HepG2 (cell line): ENCODE results near the gene SMAD3. TPM values are rescaled to one million over a fixed set of nuclear protein-coding genes. Genes with fewer than 3 reads are reported as not detected.

Source experiments
- ARID5B ChIP-seq: IDR thresholded peaks from 2 replicates; pipeline ENCODE4 v1.4.0; 2020; ENCODE audit warnings: mild to moderate bottlenecking, missing genetic modification reagents
- EP300 ChIP-seq, 3 experiments: sonication (generic) in 1 of 3; formaldehyde crosslinking in 1 of 3; IDR thresholded peaks; 2 replicates each; pipeline versions ENCODE4 v1.5.1 to v1.6.1; 2011 to 2020; ENCODE audit warnings: low read depth in 2 of 3, low read length in 2 of 3, borderline replicate concordance in 1 of 3, improper control_type of control experiment in 1 of 3, mild to moderate bottlenecking in 1 of 3, missing genetic modification reagents in 1 of 3, moderate library complexity in 1 of 3
- FOXC1 ChIP-seq: sonication (generic); formaldehyde crosslinking; IDR thresholded peaks from 2 replicates; pipeline ENCODE4 v1.8.0; 2022; ENCODE audit warnings: mild to moderate bottlenecking, missing genetic modification reagents, borderline replicate concordance
- HDAC6 ChIP-seq: fragments of 200-600 bp; sonication (generic); IDR thresholded peaks from 2 replicates; pipeline ENCODE4 v1.7.0; 2017; ENCODE audit warnings: mild to moderate bottlenecking, antibody characterized with exemption, low read length, low read depth
- MEF2D ChIP-seq: sonication (generic); formaldehyde crosslinking; IDR thresholded peaks from 2 replicates; pipeline ENCODE4 v1.5.1; 2020; ENCODE audit warnings: mild to moderate bottlenecking, missing genetic modification reagents
- NFE2L2 ChIP-seq: fragments of 150-350 bp; IDR thresholded peaks from 2 replicates; pipeline ENCODE4 v1.6.1; 2014; ENCODE audit warnings: low read length
- ONECUT2 ChIP-seq: sonication (generic); formaldehyde crosslinking; IDR thresholded peaks from 2 replicates; pipeline ENCODE4 v1.4.0; 2020; ENCODE audit warnings: missing genetic modification reagents
- RBFOX2 ChIP-seq: fragments of 200-400 bp; formaldehyde crosslinking; IDR thresholded peaks from 2 replicates; pipeline ENCODE4 v1.6.1; 2017; ENCODE audit warnings: low read depth, mild to moderate bottlenecking, low read length
- SAP130 ChIP-seq: IDR thresholded peaks from 2 replicates; pipeline ENCODE4 v1.6.1; 2016; ENCODE audit warnings: low read depth
- SNAPC5 ChIP-seq: sonication (generic); formaldehyde crosslinking; IDR thresholded peaks from 2 replicates; pipeline ENCODE4 v1.8.1; 2023; ENCODE audit warnings: mild to moderate bottlenecking, missing genetic modification reagents, borderline replicate concordance
- TOE1 ChIP-seq: sonication (generic); formaldehyde crosslinking; IDR thresholded peaks from 2 replicates; pipeline ENCODE4 v1.4.0; 2020; ENCODE audit warnings: mild to moderate bottlenecking, missing genetic modification reagents
- ZBTB43 ChIP-seq: sonication (generic); formaldehyde crosslinking; conservative IDR thresholded peaks from 2 replicates; pipeline ENCODE4 v1.4.0; 2020; ENCODE audit warnings: missing genetic modification reagents
- ZNF333 ChIP-seq: sonication (generic); formaldehyde crosslinking; IDR thresholded peaks from 2 replicates; pipeline ENCODE4 v1.4.0; 2020; ENCODE audit warnings: mild to moderate bottlenecking, missing genetic modification reagents, borderline replicate concordance
- ZNF350 ChIP-seq: sonication (generic); formaldehyde crosslinking; IDR thresholded peaks from 2 replicates; pipeline ENCODE4 v1.4.0; 2020; ENCODE audit warnings: mild to moderate bottlenecking, low read depth, missing genetic modification reagents, borderline replicate concordance
- ZNF446 ChIP-seq: sonication (generic); formaldehyde crosslinking; IDR thresholded peaks from 2 replicates; pipeline ENCODE4 v1.5.0; 2020; ENCODE audit warnings: mild to moderate bottlenecking, missing genetic modification reagents
- ZNF773 ChIP-seq: sonication (generic); formaldehyde crosslinking; IDR thresholded peaks from 2 replicates; pipeline ENCODE4 v1.4.0; 2020; ENCODE audit warnings: missing genetic modification reagents, borderline replicate concordance
- ZNF790 ChIP-seq: sonication (generic); formaldehyde crosslinking; IDR thresholded peaks from 2 replicates; pipeline ENCODE4 v1.8.0; 2022; ENCODE audit warnings: missing genetic modification reagents, mild to moderate bottlenecking, borderline replicate concordance
- polyA plus RNA-seq, 8 experiments: library from polyadenylated mRNA; depleted of rRNA in 3 of 8; stranded (reverse) in 7 of 8; unstranded in 1 of 8; fragments of >200 nt; fragmentation: Illumina TruSeq in 4 of 8; extraction: Trizol in 4 of 8; gene quantifications; 2 replicates each; pipeline versions ENCODE4 v1.2.1 to v1.2.3, GENCODE V29; 2011 to 2016; ENCODE audit warnings: low read depth in 4 of 8, missing spikeins in 1 of 8, mixed read lengths in 1 of 8; ENCODE audit not compliant: insufficient read depth in 1 of 8
- total RNA-seq, 5 experiments: library from RNA; depleted of rRNA; stranded (reverse); fragments of >200 nt; fragmentation: Illumina TruSeq; extraction: Trizol; gene quantifications; 2 replicates each; pipeline ENCODE4 v1.2.3, GENCODE V29; 2016; ENCODE audit warnings: low read depth in 1 of 5
- TF ChIP-seq, protein P1 (sequence below): sonication (generic); formaldehyde crosslinking; IDR thresholded peaks from 2 replicates; pipeline ENCODE4 v1.4.0; 2020; ENCODE audit warnings: missing genetic modification reagents, borderline replicate concordance

SMAD3 gene
- total and polyA plus RNA-seq, 2 of the 13 experiments (the other 11 are each of a cell fraction or from before 2014, with no cell fraction given), result 8.6 to 56.3 TPM

DNA sequence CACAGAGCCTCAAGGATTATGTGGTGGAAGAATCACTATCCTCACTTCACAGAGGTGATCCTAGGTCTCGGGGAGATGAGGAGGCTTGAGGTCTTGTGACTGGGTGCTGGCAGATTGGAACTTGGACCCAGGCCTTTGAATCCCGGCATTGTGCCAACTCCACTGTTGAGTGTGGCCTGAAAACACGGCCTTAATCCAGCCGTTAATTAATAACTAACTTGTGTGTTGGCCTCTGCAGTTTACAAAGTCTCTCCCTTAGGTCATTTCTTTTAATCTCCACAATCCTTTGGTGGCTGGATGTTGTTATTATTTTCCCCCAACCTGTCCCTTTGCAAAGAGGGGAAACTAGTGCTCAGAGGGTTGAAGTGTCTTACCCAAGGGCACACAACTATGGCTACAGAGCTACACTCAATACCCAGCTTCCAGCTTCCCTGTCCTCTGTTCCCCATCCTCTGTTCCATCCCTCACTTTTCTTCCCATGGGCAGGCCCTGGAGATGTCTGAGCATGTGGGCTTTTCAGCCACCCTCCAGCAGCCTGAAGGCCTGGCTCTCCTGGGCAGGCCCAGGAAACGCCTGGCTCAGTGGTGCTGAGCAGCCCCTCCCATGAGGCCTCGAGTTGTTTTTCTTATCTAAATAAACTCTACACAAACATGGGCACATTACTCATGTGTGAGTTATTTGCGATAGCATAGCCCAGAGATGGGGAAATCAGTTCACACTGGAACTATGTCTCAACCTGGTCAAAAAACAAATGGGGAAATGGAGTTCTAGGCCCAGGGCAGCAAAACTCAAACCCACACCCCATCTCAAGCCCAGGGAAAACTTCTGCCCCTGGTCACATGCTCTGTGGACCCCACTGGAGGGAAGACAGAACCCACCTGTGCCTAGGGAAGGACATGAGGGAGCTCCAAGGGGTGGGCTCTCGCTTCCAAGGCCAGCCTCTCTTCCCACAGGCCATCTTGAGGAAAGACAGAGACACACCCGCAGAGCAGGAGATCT is 16.8 kb upstream of the SMAD3 start (continued):
- TF ChIP-seq, protein P1, sequence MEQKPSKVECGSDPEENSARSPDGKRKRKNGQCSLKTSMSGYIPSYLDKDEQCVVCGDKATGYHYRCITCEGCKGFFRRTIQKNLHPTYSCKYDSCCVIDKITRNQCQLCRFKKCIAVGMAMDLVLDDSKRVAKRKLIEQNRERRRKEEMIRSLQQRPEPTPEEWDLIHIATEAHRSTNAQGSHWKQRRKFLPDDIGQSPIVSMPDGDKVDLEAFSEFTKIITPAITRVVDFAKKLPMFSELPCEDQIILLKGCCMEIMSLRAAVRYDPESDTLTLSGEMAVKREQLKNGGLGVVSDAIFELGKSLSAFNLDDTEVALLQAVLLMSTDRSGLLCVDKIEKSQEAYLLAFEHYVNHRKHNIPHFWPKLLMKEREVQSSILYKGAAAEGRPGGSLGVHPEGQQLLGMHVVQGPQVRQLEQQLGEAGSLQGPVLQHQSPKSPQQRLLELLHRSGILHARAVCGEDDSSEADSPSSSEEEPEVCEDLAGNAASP (CRISPR knock-in tag), result peak; percentile 93; the same call in 1 of the 2 replicates
- TF ChIP-seq NFE2L2 (no peak), ZNF333 (CRISPR knock-in tag) (no peak), FOXC1 (CRISPR knock-in tag) (peak; percentile 66; the same call in 1 of the 2 replicates), ZBTB43 (CRISPR knock-in tag) (peak; percentile 85; the same call in 1 of the 2 replicates), ZNF773 (CRISPR knock-in tag) (0 out of 2 replicates have a peak, but pooled peaks have one; percentile 28), ZNF446 (CRISPR knock-in tag) (0 out of 2 replicates have a peak, but pooled peaks have one; percentile 64), RBFOX2 (peak; percentile 56; the same call in 1 of the 2 replicates), TOE1 (CRISPR knock-in tag) (no peak), SNAPC5 (no peak), ARID5B (CRISPR knock-in tag) (peak; percentile 74), SAP130 (CRISPR knock-in tag) (peak; percentile 66), ZNF350 (peak; percentile 87; the same call in 1 of the 2 replicates), HDAC6 (no peak), EP300 (IDR thresholded peaks at IDR 0.05; ENCODE audit: low read depth in 2 of 2, low read length in 2 of 2) (peak; percentile 77 to 86), EP300 (CRISPR knock-in tag; IDR thresholded peaks at IDR 0.05; ENCODE audit: borderline replicate concordance) (peak; percentile 84), MEF2D (CRISPR knock-in tag) (peak; percentile 53; the same call in 1 of the 2 replicates), ONECUT2 (no peak; the same call in 1 of the 2 replicates), ZNF790 (CRISPR knock-in tag) (no peak)
